T-cell (primary cell): ENCODE data around the gene RBP7. TPM values are rescaled to one million over a fixed set of nuclear protein-coding genes. Genes with fewer than 3 reads are reported as not detected.
"Not testable (repeated sequence)": the region's sequence is repeated elsewhere in the genome, so short reads cannot be mapped to it uniquely, and the experiment has no call there.

Experiments
- ATAC-seq, 4 experiments: fragments of 200-7000 bp in 3 of 4; fragments of 150-1000 bp in 1 of 4; cut with Tn5 transposase; replicated peaks in 1 of 4; 1 replicate in 3 of 4; 2 replicates in 1 of 4; pipeline ENCODE4 v1.10.0; 2021; ENCODE audit warnings: moderate library complexity in 3 of 4, mild to moderate bottlenecking in 2 of 4, moderate number of reproducible peaks in 1 of 4
- CTCF ChIA-PET, 2 donors: fragments of 300-600 bp; sonication (Branson Sonifier 250); formaldehyde crosslinking; loops; one replicate each; lab custom pipeline; 2022; ENCODE audit warnings: antibody characterized with exemption in 2 of 2; lab: Charles Lee
- POLR2A ChIA-PET, 2 donors: fragments of 300-600 bp; sonication (Branson Sonifier 250); formaldehyde crosslinking; loops; one replicate each; lab custom pipeline; 2022; ENCODE audit warnings: antibody characterized with exemption in 2 of 2; lab: Charles Lee
- DNase-seq, 35 experiments: peaks; one replicate each; pipeline versions ENCODE4 v3.0.0 to v3.0.0-alpha.2; 2013 to 2023
- H3K27ac ChIP-seq: one replicate; pipeline ENCODE4 v1.5.1; 2013; ENCODE audit warnings: low read length
- H3K27me3 ChIP-seq, 2 experiments: replicated peaks in 1 of 2; 1 replicate in 1 of 2; 2 replicates in 1 of 2; pipeline versions ENCODE4 v1.6.1 to v1.7.0; 2013; ENCODE audit warnings: low read length in 1 of 2, mixed read lengths in 1 of 2; ENCODE audit not compliant: control insufficient read depth in 2 of 2, insufficient read depth in 2 of 2; ENCODE audit errors: extremely low read depth in 1 of 2
- H3K36me3 ChIP-seq, 2 donors: 1 replicate in 1 of 2; 2 replicates in 1 of 2; pipeline versions ENCODE4 v1.6.1 to v1.7.0; 2013; ENCODE audit warnings: low read length in 1 of 2; ENCODE audit not compliant: control insufficient read depth in 2 of 2, insufficient read depth in 1 of 2; ENCODE audit errors: extremely low read depth in 1 of 2
- H3K4me1 ChIP-seq, 2 experiments: 1 replicate in 1 of 2; 2 replicates in 1 of 2; pipeline versions ENCODE4 v1.6.1 to v1.7.0; 2013; ENCODE audit warnings: low read length in 2 of 2, mixed read lengths in 1 of 2; ENCODE audit not compliant: insufficient read depth in 2 of 2, control insufficient read depth in 1 of 2; ENCODE audit errors: extremely low read depth in 1 of 2
- H3K4me3 ChIP-seq, 2 donors: 1 replicate in 1 of 2; 2 replicates in 1 of 2; pipeline versions ENCODE4 v1.5.1 to v1.7.0; 2013; ENCODE audit warnings: mild to moderate bottlenecking in 2 of 2, low read length in 1 of 2, moderate library complexity in 1 of 2; ENCODE audit not compliant: control insufficient read depth in 1 of 2; ENCODE audit errors: extremely low read depth in 1 of 2
- H3K9me3 ChIP-seq: 2 replicates; pipeline ENCODE4 v1.7.0; 2013
- H3K27ac Mint-ChIP-seq, 2 donors: one replicate each; pipeline ENCODE4 v1.8.0; 2020 to 2021; ENCODE audit warnings: mild to moderate bottlenecking in 2 of 2, mixed read lengths in 2 of 2
- H3K27me3 Mint-ChIP-seq, 2 donors: one replicate each; pipeline ENCODE4 v1.8.0; 2021 to 2022; ENCODE audit warnings: mixed read lengths in 2 of 2
- H3K36me3 Mint-ChIP-seq: one replicate; pipeline ENCODE4 v1.8.0; 2021; ENCODE audit warnings: mixed read lengths
- H3K4me1 Mint-ChIP-seq, 3 donors: one replicate each; pipeline ENCODE4 v1.8.0; 2020 to 2022; ENCODE audit warnings: mixed read lengths in 3 of 3, mild to moderate bottlenecking in 1 of 3
- H3K4me3 Mint-ChIP-seq, 3 donors: one replicate each; pipeline ENCODE4 v1.8.0; 2020 to 2022; ENCODE audit warnings: mild to moderate bottlenecking in 3 of 3, mixed read lengths in 3 of 3, moderate library complexity in 3 of 3
- H3K9me3 Mint-ChIP-seq, 3 donors: one replicate each; pipeline ENCODE4 v1.8.0; 2020 to 2022; ENCODE audit warnings: mixed read lengths in 3 of 3
- WGBS: methylation state at CpG from one replicate; pipeline ENCODE4 v1.1.5; 2013; ENCODE audit warnings: missing lambda C conversion rate; ENCODE audit not compliant: insufficient coverage; 5-methylcytosine and 5-hydroxymethylcytosine counted together
- total RNA-seq, 35 experiments: library from RNA in 6 of 35; stranded (reverse) in 6 of 35; fragments of 120-200 nt in 1 of 35; gene quantifications; one replicate each; pipeline versions ENCODE4 v1.2.1 to v1.2.4 and lab custom pipeline; 2013 to 2026

Gene RBP7
- total RNA-seq, 5 donors from 2014 or later (not counting 1 experiment from before 2014, with no cell fraction given), result 0.63 TPM; not detected in 4

GRCh38 chr1:10025354-10025753, 28.3 kb downstream of the RBP7 start:
- Mint-ChIP-seq H3K36me3 (no peaks in the 10 kb centered on the region), H3K27me3 (no peaks in the 10 kb centered on the region), H3K27ac (no peak overlapping the region), H3K4me1 (no peaks in the 10 kb centered on the region), H3K9me3 (no peaks in the 10 kb centered on the region), H3K4me3 (no peak overlapping the region)
- no peaks in the 10 kb centered on the region for H3K9me3 ChIP-seq
- WGBS, result no CpG with 5 or more reads among the region's 2 CpGs
- H3K4me3 ChIP-seq, result no peak overlapping the region
- no peaks in the 10 kb centered on the region for H3K36me3 ChIP-seq
- H3K27ac ChIP-seq, result no peak overlapping the region
- DNase-seq (no peak), ATAC-seq (no peak)
- H3K27me3 ChIP-seq, result peaks cover 0 to 2% of the 10 kb centered on the region in 2 experiments
- ChIA-PET CTCF (no interaction called here), POLR2A (no interaction called here)
- no peaks in the 10 kb centered on the region for H3K4me1 ChIP-seq

GRCh38 chr1:10027027-10027426, 30.0 kb downstream of the RBP7 start:
- Mint-ChIP-seq H3K9me3 (no peaks in the 10 kb centered on the region), H3K4me1 (peaks cover 0 to under 1% (median 0%) of the 10 kb centered on the region in 3 donors), H3K27ac (no peak overlapping the region), H3K4me3 (no peak overlapping the region), H3K36me3 (no peaks in the 10 kb centered on the region), H3K27me3 (no peaks in the 10 kb centered on the region)
- Histone ChIP-seq H3K9me3 (no peaks in the 10 kb centered on the region), H3K36me3 (no peaks in the 10 kb centered on the region), H3K27ac (no peak overlapping the region), H3K4me1 (peaks cover 0 to under 1% of the 10 kb centered on the region in 2 experiments), H3K27me3 (peaks cover 0 to 2% of the 10 kb centered on the region in 2 experiments), H3K4me3 (no peak overlapping the region)
- CTCF ChIA-PET, result no interaction called here
- DNase-seq (no peak), ATAC-seq (no peak)
- POLR2A ChIA-PET, result interaction anchor here in 1 of 2 donors (0.6 kb wide), 1 partner anchor 743 kb away, joined by 3 read pairs; no protein-coding TSS in a partner anchor

GRCh38 chr1:10028956-10029500, 32.0 kb downstream of the RBP7 start:
- POLR2A ChIA-PET, H3K9me3 Mint-ChIP-seq, H3K4me3 Mint-ChIP-seq, H3K27ac Mint-ChIP-seq, H3K36me3 Mint-ChIP-seq, H3K27me3 ChIP-seq, CTCF ChIA-PET, H3K27ac ChIP-seq, H3K4me3 ChIP-seq, ATAC-seq, DNase-seq, H3K36me3 ChIP-seq, H3K9me3 ChIP-seq, H3K27me3 Mint-ChIP-seq: not testable (repeated sequence)
- peaks cover 11 to 13% of the 10 kb centered on the region in 2 experiments for H3K4me1 ChIP-seq
- 93% methylated on average over 12 of the region's 24 CpGs for WGBS
- peaks cover 11 to 15% (median 12%) of the 10 kb centered on the region in 3 donors for H3K4me1 Mint-ChIP-seq

- no CpG with 5 or more reads among the region's 3 CpGs for WGBS
These were observed 34.4 kb downstream of the RBP7 start for GRCh38 chr1:10031461-10031860.

GRCh38 chr1:10032590-10033358, 35.7 kb downstream of the RBP7 start, which contains the start of gene UBE4B:
Gene UBE4B, plus strand, starts transcription at chr1:10032958. Its CDS starts 713 bp downstream, at chr1:10033671.
- 0% methylated on average over 49 of the region's 73 CpGs for WGBS
- Mint-ChIP-seq H3K4me3 (peak within 1 kb of the TSS; percentile 94 to 95 (median 95)), H3K27me3 (no peaks in the 10 kb centered on the region), H3K36me3 (no peaks in the 10 kb centered on the region), H3K27ac (peak within 1 kb of the TSS; percentile 95 to 97), H3K4me1 (peaks cover 24 to 28% (median 24%) of the 10 kb centered on the region in 3 donors), H3K9me3 (no peaks in the 10 kb centered on the region)
- H3K27ac ChIP-seq, result peak within 1 kb of the TSS; percentile 78
- DNase-seq (peak; percentile 96 to 100 (median 99)), ATAC-seq (peak; percentile 91 to 96 (median 95))
- POLR2A ChIA-PET, result no interaction called here
- no peaks in the 10 kb centered on the region for H3K27me3 ChIP-seq
- H3K4me3 ChIP-seq, result peak within 1 kb of the TSS; percentile 83 to 93
- H3K36me3 ChIP-seq, result peaks cover 0 to 10% of the 10 kb centered on the region in 2 donors
- no peaks in the 10 kb centered on the region for H3K9me3 ChIP-seq
- H3K4me1 ChIP-seq, result peaks cover 17 to 18% of the 10 kb centered on the region in 2 experiments
- CTCF ChIA-PET, result interaction anchor here in 1 of 2 donors (0.5 to 0.9 kb wide), 2 partner anchors 83 to 338 kb away, joined by 3 to 7 read pairs; no protein-coding TSS in a partner anchor

More at GRCh38 chr1:10031461-10031860, 34.4 kb downstream of the RBP7 start:
- Histone ChIP-seq H3K36me3 (no peaks in the 10 kb centered on the region), H3K4me3 (no peak overlapping the region), H3K27ac (no peak overlapping the region), H3K27me3 (peaks cover 0 to 2% of the 10 kb centered on the region in 2 experiments), H3K9me3 (no peaks in the 10 kb centered on the region), H3K4me1 (peaks cover 17 to 18% of the 10 kb centered on the region in 2 experiments)
- Mint-ChIP-seq H3K9me3 (no peaks in the 10 kb centered on the region), H3K36me3 (no peaks in the 10 kb centered on the region), H3K4me3 (no peak overlapping the region), H3K4me1 (peaks cover 24 to 28% (median 24%) of the 10 kb centered on the region in 3 donors), H3K27me3 (no peaks in the 10 kb centered on the region), H3K27ac (no peak overlapping the region)
- DNase-seq (no peak), ATAC-seq (no peak)
- ChIA-PET CTCF (interaction anchor here in 1 of 2 donors (0.6 kb wide), 1 partner anchor 1220 kb away, joined by 8 read pairs; no protein-coding TSS in a partner anchor), POLR2A (no interaction called here)

GRCh38 chr1:10033359-10033845, 36.4 kb downstream of the RBP7 start:
- Mint-ChIP-seq H3K36me3 (no peaks in the 10 kb centered on the region), H3K4me1 (peaks cover 24 to 28% (median 24%) of the 10 kb centered on the region in 3 donors), H3K27me3 (no peaks in the 10 kb centered on the region), H3K4me3 (peak overlapping the region; percentile 94 to 95 (median 95)), H3K9me3 (no peaks in the 10 kb centered on the region), H3K27ac (peak overlapping the region; percentile 95 to 97)
- H3K4me3 ChIP-seq, result peak overlapping the region; percentile 83 to 93
- ChIA-PET POLR2A (no interaction called here), CTCF (interaction anchor here in 1 of 2 donors (0.5 to 0.9 kb wide), 2 partner anchors 84 to 338 kb away, joined by 3 to 7 read pairs; no protein-coding TSS in a partner anchor)
- no peaks in the 10 kb centered on the region for H3K9me3 ChIP-seq
- H3K27ac ChIP-seq, result peak overlapping the region; percentile 78
- peaks cover 17 to 18% of the 10 kb centered on the region in 2 experiments for H3K4me1 ChIP-seq
- WGBS, result 15% methylated on average over 5 of the region's 19 CpGs
- H3K36me3 ChIP-seq, result peaks cover 0 to 10% of the 10 kb centered on the region in 2 donors
- peak; percentile 27 to 34 (median 32) for ATAC-seq
- peak in 3 of 35 experiments; percentile 1 to 14 (median 9) for DNase-seq
- H3K27me3 ChIP-seq, result no peaks in the 10 kb centered on the region
